Measurements from ENCODE around the gene FKBP5.
"Not testable (repeated sequence)": the region's sequence is repeated elsewhere in the genome, so short reads cannot be mapped to it uniquely, and the experiment has no call there.

DNA sequence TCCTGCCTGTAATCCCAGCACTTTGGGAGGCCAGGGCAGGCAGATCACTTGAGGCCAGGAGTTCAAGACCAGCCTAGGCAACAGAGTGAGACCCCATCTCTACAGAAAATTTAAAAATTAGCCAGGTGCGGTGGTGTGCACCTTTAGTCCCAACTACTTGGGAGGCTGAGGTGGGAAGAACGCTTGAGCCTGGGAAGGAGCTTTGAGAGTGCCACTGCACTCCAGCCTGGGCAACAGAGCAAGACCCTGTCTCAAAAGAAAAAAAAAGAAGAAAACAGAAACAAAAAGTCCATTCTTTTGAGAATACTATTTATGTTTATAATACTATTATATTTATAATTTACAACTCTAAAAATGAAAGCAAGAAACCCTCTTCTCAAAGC, 15.4 kb downstream of the FKBP5 start:
- TF ChIP-seq, protein P1, sequence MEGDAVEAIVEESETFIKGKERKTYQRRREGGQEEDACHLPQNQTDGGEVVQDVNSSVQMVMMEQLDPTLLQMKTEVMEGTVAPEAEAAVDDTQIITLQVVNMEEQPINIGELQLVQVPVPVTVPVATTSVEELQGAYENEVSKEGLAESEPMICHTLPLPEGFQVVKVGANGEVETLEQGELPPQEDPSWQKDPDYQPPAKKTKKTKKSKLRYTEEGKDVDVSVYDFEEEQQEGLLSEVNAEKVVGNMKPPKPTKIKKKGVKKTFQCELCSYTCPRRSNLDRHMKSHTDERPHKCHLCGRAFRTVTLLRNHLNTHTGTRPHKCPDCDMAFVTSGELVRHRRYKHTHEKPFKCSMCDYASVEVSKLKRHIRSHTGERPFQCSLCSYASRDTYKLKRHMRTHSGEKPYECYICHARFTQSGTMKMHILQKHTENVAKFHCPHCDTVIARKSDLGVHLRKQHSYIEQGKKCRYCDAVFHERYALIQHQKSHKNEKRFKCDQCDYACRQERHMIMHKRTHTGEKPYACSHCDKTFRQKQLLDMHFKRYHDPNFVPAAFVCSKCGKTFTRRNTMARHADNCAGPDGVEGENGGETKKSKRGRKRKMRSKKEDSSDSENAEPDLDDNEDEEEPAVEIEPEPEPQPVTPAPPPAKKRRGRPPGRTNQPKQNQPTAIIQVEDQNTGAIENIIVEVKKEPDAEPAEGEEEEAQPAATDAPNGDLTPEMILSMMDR (IDR thresholded peaks at IDR 0.05), result not testable (repeated sequence)
- not testable (repeated sequence) for TF ChIP-seq POLR2A (IDR thresholded peaks at IDR 0.05)

Measured in gastroesophageal sphincter (tissue), 3 donors.